DMS 273 (cell line): ENCODE data around the gene STARD5.

Experiments used
- DNase-seq: peaks from one replicate; lab custom pipeline; 2025; ENCODE audit not compliant: unreplicated experiment; lab: John Stamatoyannopoulos, UW

STARD5 gene

DNA sequence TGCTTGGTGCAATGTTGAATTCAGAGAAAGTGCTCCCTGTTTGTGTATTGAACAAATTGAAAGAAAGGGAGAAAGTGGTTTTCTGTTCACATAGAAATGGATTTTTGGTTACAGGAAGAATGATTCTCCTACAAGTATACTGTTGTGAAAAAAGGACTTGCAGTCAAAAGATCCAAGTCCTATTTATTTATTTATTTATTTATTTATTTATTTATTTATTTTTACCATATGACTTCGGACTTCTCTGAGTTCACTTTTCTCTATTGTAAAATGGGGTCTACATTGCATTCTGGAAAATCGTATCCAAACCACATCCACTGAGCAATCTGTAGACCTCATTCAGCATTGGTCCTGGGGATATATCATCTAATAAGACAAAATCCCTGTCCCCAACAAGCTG lies 46.1 kb downstream of the STARD5 start:
- no peak for DNase-seq

DNA sequence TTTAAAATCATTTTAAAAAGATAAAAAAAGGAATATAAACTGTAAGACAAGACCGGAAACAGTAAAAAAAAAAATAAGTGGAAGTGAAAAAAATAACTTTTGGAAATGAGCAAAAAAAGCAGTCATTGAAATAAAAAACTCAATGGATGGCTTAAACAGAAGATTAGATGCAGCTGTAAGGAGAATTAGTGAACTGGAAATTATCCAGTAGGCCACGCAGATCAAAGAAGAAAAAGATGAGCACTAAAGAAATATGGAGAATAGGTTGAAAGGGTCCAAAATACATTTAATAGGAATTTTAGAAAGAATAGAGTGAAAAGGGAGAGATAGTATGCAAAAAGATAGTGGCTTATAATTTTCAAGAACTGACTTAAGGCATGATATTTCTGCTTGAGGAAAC lies 47.0 kb downstream of the STARD5 start:
- DNase-seq, result no peak

DNA sequence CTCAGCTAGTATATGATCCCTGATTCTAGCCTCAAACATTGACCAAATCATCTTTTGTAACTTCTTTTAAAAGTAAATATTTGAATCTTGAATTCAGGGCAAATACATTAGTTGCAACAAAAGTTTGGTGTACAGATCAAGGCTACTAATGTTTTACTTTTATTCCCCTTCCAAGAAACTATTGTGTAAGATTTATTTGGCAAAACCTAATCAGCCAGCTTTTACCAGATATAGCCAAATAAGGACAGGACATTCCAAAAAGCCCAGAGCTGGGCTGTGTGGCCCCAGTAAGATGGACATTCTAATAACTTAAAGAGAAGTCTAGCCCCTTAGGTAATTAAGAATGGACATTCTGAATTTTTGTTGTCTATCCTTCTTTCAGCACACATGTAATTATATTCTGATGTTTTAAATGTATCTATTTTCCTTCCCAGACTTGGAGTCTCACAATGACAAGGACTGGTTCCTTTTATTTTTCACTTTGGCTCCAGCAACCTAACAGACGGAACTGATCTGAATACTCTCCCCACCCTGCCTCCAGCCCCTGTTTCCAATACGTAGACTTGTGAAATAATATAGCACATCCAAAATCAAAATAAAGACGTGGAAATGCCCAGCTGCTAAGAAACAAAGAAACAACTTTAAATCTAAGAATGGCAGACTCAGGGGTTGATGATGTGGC lies 48.1 kb downstream of the STARD5 start:
- DNase-seq, result no peak

DNA sequence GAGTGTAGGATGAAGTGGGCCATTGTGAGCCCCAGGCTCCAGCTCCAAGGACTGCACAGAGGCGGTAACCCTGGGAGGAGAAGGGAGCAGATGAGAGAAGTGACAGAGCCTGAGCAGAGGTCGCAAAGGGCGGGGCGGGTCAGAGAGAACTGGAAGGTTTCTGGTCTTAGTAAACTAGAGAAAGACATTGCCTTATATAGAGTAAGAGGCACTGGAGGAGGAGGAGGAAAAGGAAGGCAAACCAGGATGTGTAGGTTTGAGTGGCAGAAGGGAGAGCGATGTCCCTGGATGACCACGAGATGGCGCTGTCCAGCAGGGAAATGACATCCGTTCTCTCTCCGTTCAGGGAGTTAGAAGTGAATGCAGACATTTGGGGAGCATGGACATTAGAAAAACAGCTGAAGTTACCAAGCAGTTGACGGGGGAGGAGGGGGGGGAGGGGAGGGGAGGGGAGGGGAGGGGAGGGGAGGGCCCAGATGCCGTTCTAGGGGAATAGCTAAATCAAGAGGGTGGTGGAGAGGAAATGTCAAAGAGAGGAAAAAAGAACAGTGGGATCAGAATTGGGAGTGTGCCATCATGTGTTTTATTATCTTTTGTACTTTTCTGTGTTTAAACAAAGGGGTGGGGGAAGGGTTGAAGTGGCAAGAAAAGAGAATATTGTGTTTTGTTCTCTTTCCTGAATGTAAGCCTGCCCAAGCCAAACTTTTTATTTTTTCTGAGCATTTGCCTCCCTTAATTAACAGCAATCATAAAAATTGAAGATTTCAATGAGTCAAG lies 48.8 kb downstream of the STARD5 start:
- peak; percentile 82 for DNase-seq

DNA sequence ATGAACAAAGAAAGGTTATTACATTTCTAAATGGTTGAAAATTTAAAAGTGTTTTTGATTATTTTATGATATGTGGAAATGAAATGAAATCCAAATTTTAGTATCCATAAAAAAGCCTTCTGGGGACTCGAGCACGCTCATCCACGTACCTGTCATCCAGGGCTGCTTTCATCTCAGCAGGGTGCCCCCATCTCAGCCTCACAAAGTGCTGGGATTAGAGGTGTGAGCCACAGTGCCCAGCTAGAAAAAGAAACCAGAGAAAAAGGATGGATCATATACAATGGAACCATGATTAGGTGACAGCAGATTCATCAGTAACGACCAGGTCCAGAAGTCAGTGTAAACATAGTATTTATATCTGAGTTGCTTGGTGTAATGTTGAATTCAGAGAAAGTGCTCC lies 49.7 kb downstream of the STARD5 start:
- DNase-seq, result no peak

GRCh38 chr15:81273855-81274254 lies 50.1 kb downstream of the STARD5 start:
- DNase-seq, result no peak

- DNase-seq, result no peak
These were observed 50.7 kb downstream of the STARD5 start for GRCh38 chr15:81273200-81273599.

DNA sequence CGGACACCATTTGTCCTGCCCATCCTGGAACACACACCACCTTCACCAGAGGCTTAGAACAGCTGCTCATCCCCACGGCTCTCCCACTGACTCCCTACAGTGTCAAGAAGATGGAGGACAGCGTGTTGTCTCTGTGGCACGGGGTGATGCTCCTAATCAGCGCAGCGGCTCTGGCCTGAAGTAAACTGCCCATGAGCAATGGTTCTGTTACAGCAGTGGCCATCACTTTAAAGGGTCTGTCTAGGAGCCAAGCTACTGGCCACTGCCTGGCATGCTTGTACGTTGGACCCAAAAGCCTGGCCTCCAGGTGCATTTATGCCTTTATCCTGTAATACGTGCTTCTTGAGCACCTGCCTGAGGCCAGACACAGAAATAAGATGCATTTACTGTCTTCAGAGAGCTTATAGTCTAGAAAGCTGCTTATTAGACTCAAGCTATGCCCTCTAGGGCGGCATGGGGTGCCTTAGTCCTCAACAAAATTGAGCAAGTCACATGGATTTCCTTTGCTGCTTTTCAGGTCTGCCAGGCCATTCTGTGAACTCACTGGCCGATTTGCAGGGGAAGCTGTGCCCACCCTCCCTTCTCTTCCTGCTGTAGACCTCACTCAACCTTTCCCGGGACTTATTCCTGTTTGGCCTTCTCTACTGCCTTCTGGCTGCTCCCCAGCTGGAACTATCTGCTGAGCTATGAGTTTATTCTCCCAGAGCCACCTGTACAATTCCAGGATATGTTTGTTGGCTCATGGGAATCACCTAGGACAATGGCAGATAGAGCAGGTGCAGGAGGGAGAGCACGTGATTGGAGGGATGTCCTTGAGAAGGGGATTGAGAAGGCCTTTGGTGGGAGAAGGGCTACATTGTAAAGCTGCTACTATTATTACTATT lies 51.9 kb downstream of the STARD5 start:
- DNase-seq, result no peak

GRCh38 chr15:81270781-81271491 lies 53.0 kb downstream of the STARD5 start:
- no peak for DNase-seq

DNA sequence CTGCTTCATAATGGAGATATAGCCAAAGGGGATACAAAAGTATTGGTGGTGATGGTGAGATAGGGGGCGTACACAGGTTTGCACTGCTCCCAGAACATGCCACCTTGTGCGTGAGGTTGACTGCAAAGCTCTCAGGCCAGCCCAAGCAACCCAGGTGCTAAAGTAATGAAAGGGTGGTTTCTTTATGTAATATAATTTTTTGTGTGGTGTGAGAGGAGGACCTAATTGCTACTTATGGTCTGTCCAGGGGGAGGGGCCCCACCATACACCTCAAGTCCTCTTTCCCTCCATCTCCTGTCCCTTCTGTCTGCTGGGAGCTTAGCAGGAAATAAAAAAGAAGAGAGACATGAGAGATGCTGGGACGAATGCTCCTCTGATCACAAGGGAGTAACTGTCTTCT lies 53.8 kb downstream of the STARD5 start:
- DNase-seq, result no peak

DNA sequence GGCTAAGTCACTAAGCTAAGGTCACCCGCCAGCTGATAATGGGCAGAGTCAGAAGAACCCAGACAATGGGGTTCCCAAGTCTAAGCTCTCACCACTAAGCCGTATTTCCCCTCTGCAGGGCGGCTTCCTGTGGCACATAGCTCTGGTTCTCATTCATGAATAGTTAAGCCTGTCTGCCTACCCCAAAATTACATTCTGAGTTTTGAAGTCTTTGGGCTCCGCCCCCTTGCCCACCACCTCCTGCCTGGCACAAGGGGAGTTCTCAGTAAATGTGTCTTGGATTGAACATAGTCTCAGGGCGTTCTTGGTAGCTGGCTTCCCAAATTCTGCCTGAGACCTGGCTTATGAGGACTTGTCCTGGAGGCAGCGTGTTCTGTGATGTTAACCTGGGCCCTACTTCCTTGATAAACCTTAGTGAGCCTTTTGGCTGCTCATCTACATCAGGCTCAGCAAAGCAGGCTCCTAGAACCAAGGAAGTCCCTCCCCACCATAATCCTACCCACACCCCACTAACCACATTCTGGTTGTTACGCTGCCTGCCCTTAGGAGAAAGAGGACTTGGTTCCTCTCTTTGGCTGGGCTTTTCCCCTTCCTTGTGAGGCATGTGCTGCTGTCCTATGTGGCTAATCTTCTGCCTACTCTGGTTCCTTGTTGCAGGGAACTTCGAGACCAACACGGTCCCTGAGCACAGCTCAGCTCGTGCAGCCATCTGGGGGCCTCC lies 54.9 kb downstream of the STARD5 start:
- no peak for DNase-seq

GRCh38 chr15:81268340-81268739 lies 55.6 kb downstream of the STARD5 start:
- no peak for DNase-seq

DNA sequence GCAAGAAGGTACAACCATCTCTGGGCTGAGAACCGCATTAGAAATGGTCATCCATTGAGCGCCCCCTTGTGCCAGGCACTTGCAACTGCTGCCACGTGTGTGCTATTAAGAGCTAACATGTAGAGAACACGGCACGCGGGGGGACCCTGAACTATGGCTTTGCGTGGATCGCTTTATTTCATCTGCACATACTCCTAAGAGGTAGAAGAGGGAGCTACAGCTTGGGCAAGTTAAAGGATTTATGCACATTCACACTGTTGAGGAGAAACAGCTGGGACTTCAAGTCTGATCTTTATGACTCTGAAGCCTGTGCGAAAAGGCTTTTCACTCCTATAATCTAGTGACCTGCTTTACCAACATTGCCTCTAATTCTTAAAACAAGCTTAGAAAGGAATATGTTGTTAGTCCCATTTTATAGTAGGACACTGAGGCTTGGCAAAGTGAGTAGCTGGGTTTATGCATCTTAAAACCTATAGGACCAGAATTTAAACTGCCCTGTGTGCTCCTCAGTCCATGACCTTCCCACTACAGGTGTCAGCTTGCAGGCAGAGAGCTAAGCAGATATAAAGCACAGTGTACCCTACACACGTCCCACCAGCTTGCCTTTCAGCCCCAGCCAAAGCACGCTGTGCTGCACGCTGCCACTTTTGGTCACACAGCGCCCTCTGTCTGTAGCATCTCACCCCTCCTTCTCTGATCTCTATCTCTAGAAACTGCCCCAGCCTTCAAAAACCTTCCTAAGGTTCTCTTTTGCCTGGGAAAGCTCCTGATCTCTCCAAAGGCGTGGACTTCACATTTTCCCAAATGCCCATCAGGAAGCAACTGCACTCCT lies 57.8 kb downstream of the STARD5 start:
- DNase-seq, result peak; percentile 92

DNA sequence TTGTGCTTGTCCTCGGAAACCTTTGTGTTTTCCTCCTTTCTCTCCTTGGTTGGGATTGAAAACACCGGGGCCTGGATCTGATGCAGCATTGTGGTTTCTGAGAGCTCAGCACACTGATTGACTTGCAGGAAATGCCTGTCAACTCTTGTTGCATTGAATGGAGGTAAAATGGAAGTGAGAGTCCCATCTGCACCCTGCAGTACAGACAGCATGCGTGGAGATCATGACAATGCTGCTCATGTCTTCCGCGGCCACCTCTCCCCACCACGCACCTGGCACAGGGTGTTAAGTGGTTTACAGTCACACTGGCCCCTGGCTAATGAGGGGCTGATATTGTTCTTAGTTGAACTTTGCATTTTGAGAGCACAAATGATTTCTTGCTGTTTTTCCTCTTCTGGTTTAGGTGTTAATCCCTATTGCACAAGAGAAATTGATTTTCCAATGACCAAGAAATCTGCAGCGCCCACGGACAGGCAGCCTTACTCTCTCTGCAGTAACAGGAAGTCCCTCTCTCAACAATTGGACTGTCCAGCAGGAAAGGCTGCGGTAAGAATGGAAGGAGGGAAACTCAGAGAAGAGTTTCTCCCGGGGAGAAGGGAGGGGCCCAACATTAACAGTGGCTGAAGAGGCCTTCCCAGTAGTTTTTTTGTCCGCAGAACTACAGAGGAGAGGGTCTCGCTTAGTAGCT lies 58.5 kb downstream of the STARD5 start:
- DNase-seq, result no peak

DNA sequence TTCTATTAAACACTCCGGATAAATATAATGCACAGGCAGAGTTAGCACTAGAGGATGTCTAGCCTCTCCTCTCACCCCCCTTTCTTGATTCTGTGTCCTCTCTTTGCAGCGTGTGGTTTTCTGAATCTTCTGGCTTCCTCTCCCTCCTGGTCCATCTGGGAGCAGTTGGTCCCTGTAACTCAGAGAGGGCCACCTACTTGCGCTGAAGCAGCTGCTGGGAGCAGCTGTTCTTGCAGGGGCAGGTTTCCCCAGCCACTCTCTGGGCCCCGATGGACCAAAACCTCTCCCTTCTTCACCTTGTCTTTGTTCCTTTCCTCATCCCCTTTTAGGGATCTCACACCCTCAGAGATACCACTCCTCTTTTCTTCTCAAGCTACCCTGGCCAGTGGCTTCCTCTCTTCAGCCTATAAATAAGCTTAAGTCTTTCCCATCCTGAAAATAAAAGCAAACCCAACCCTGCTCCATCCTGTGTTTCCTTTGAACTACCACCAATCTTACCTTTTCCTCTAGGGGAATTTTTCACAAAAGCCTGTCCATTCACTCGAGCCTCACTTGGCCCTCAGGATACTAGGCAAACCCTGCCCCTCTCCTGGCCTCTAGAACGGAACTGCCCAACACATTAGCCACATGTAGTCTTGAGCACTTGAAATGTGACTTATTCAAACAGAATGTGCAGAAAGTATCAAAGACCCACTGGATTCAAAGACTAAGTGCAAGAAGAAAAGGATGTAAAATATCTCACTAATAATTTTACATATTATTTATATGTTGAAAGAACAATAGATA lies 59.7 kb downstream of the STARD5 start:
- DNase-seq, result peak; percentile 18

- DNase-seq, result no peak
These were observed 60.5 kb downstream of the STARD5 start for GRCh38 chr15:81263477-81263876.

DNA sequence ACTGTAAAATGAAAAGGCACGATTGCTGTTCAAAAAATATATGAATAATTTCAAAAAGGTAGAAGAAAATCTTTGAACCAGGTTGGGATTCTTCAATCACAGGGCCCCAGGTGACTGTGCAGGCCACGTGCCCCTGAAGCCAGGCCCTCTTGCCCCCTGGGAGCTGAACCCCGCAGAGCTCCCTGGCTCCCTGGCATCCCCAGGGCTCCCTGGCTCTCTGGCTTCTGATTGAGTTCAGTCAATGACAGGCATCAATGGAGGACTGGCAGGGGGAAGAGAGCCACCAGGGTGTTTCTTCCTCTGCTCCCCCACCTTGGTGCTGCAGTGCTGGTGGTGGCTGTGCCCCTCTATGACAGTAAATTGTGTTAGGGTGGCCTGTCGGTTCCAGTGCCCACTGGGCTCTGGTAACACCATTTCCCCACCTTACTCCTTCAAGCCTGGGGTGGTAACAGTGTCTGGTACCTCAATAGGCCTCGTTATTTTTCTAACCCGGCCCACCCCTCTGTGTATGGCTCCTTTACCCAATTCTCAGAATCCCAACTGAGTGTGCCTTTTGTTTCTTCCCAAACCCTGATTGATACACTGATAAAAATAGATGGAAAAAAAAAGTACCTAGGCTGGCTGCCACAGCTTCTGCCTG lies 62.6 kb downstream of the STARD5 start:
- no peak for DNase-seq
